NCI-H2029 treated with DMSO at 0.1 percent for 48 hours (cell line): Measurements from ENCODE around the gene CDK18.

Experiments used
- DNase-seq: peaks from one replicate; lab custom pipeline; 2025; lab: John Stamatoyannopoulos, UW

CDK18 gene

GRCh38 chr1:205523891-205524793, 19.7 kb downstream of the CDK18 start:
- peak; percentile 41 for DNase-seq

- DNase-seq: no peak
These were observed 20.3 kb downstream of the CDK18 start for GRCh38 chr1:205524794-205525101.

GRCh38 chr1:205525495-205526285, 21.2 kb downstream of the CDK18 start:
- DNase-seq: no peak

GRCh38 chr1:205526431-205526830, 22.0 kb downstream of the CDK18 start:
- no peak for DNase-seq

- DNase-seq: no peak
These were observed 23.5 kb downstream of the CDK18 start for GRCh38 chr1:205527931-205528330.

GRCh38 chr1:205528446-205528886, 24.0 kb downstream of the CDK18 start:
- no peak for DNase-seq

GRCh38 chr1:205528887-205529825, 24.7 kb downstream of the CDK18 start:
- DNase-seq: peak; percentile 16

- no peak for DNase-seq
These were observed 25.6 kb downstream of the CDK18 start for GRCh38 chr1:205530116-205530515.

GRCh38 chr1:205531191-205532025, 26.9 kb downstream of the CDK18 start:
- DNase-seq: no peak

GRCh38 chr1:205532026-205532898, 27.8 kb downstream of the CDK18 start:
- no peak for DNase-seq

GRCh38 chr1:205532996-205533735, 28.7 kb downstream of the CDK18 start:
- no peak for DNase-seq

- no peak for DNase-seq
These were observed 29.4 kb downstream of the CDK18 start for GRCh38 chr1:205533748-205534443.

- no peak for DNase-seq
These were observed 30.0 kb downstream of the CDK18 start for GRCh38 chr1:205534444-205534985.

- no peak for DNase-seq
These were observed 30.6 kb downstream of the CDK18 start for GRCh38 chr1:205535096-205535495.

GRCh38 chr1:205535866-205536758, 31.6 kb downstream of the CDK18 start:
- no peak for DNase-seq

GRCh38 chr1:205536759-205537361, 32.4 kb downstream of the CDK18 start:
- no peak for DNase-seq
